Measurements from ENCODE around the gene DDX59.

The DDX59 gene

GRCh38 chr1:200659269-200659668 lies 10.4 kb downstream of the DDX59 start:
- DNase-seq (ENCODE audit: low spot score), result no peak
- TF ChIP-seq CTCF (IDR thresholded peaks at IDR 0.05), result no peak
- Histone ChIP-seq H3K4me3 (no peak overlapping the region), H3K27ac (no peak overlapping the region)

- no peak overlapping the region for H3K27ac ChIP-seq
- no peak for TF ChIP-seq CTCF (IDR thresholded peaks at IDR 0.05)
- DNase-seq (ENCODE audit: low spot score), result no peak
- H3K4me3 ChIP-seq, result no peak overlapping the region
Measured at GRCh38 chr1:200658037-200658818, 11.5 kb downstream of the DDX59 start.

- DNase-seq (ENCODE audit: low spot score), result no peak
- TF ChIP-seq CTCF (IDR thresholded peaks at IDR 0.05), result no peak
- H3K4me3 ChIP-seq, result no peak overlapping the region
- no peak overlapping the region for H3K27ac ChIP-seq
Measured at GRCh38 chr1:200654660-200655059, 15.0 kb downstream of the DDX59 start.

GRCh38 chr1:200653022-200653462 lies 16.7 kb downstream of the DDX59 start:
- TF ChIP-seq CTCF (IDR thresholded peaks at IDR 0.05), result no peak
- no peak for DNase-seq (ENCODE audit: low spot score)

GRCh38 chr1:200652378-200652777 lies 17.3 kb downstream of the DDX59 start:
- H3K4me3 ChIP-seq, result no peak overlapping the region
- TF ChIP-seq CTCF (IDR thresholded peaks at IDR 0.05), result no peak
- no peak for DNase-seq (ENCODE audit: low spot score)

More at GRCh38 chr1:200653022-200653462, 16.7 kb downstream of the DDX59 start:
- Histone ChIP-seq H3K4me3 (no peak overlapping the region), H3K27ac (no peak overlapping the region)

GRCh38 chr1:200646515-200646914 lies 23.2 kb downstream of the DDX59 start:
- no peak for DNase-seq (ENCODE audit: low spot score)
- TF ChIP-seq CTCF (IDR thresholded peaks at IDR 0.05), result no peak
- Histone ChIP-seq H3K4me3 (no peak overlapping the region), H3K27ac (no peak overlapping the region)

More at GRCh38 chr1:200652378-200652777, 17.3 kb downstream of the DDX59 start:
- no peak overlapping the region for H3K27ac ChIP-seq

- TF ChIP-seq CTCF (IDR thresholded peaks at IDR 0.05), result no peak
- no peak for DNase-seq (ENCODE audit: low spot score)
- no peak overlapping the region for H3K27ac ChIP-seq
- H3K4me3 ChIP-seq, result no peak overlapping the region
Measured at GRCh38 chr1:200644021-200644420, 25.7 kb downstream of the DDX59 start.

Measured in coronary artery (tissue), 2 donors.